ENCODE measurements around the gene ACOXL. TPM values are rescaled to one million over a fixed set of nuclear protein-coding genes. Genes with fewer than 3 reads are reported as not detected.

Gene ACOXL
- polyA plus RNA-seq, 4 donors = 0.45 to 0.93 (median 0.73) TPM

DNA sequence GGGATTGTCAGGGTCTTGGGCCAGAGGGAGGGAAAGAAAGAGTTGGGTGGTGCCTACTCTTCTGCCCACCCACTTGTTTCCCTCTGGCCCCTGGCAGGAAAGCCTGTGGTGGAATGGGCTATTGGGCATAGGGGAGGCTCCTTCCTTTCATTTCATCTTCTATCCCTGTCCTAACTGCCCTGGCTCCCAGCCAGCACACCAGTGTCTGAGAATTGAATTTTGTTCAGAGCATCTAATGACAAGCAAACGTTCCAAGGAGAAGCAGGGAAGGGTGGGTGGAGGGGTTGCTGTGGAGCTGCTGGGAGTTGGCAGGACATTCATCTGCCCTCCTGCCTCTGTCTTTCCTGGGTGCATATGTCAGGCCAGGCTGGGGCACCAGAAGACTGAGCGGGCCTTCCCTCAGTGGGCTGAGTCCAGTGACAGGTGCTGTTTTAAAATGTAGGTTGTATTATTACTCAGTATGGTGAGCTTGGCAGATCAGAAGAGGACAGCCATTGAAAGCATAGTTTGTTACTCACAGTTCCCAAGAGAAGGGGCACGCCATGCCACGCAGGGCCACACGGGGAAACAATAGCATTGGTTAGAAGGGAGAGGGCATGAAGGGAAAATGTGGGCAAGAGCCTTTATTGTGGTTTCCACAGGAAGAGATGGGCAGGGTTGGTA, 171.9 kb downstream of the ACOXL start:
- no peak for DNase-seq (ENCODE audit: low read depth in 4 of 4, low spot score in 3 of 4)

DNA sequence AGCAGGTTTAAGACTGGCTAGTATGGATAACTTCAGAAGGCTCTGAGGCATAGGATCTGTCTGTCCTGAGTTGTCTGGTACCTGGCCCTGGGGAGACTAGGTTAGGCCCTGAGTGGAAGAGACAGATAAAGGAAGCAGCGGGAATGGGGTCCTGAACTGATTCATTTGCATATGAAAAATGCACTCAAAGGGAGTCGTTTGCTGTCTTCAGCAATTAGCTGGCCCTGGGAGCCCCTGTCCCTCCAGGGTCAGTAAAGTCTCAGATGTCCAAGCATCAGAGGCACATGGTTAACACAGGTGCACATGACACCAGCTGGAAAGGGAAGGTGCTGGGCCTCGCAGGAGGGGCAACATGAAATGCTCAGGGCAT, 172.4 kb downstream of the ACOXL start:
- DNase-seq (ENCODE audit: low read depth in 4 of 4, low spot score in 3 of 4) = no peak

DNA sequence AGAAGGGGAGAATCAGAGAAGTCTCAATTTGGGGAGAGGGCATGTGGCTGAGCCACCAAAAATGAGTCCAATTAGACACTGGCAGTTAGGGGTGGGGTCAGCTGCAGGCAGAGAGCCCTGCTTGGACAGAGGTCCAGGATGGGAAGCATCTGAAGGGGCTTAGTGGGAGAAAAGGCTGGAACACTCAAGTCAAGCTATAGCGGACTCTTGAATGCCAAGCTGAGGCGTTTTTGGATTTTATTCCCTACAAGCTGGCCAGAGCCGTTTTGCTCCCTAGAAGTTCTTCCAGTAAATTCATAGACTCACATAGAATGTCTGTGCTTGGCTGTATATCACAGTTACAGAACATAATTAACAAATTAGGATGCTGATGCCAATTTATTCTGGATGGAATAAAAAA, 172.8 kb downstream of the ACOXL start:
- DNase-seq (ENCODE audit: low read depth in 4 of 4, low spot score in 3 of 4) = no peak

- no peak for DNase-seq (ENCODE audit: low read depth in 4 of 4, low spot score in 3 of 4)
Observed at GRCh38 chr2:110906613-110907298, 174.4 kb downstream of the ACOXL start.

- DNase-seq (ENCODE audit: low read depth in 4 of 4, low spot score in 3 of 4) = no peak
Observed at GRCh38 chr2:110909501-110909900, 177.1 kb downstream of the ACOXL start.

GRCh38 chr2:110910423-110910822, 178.1 kb downstream of the ACOXL start:
- no peak for DNase-seq (ENCODE audit: low read depth in 4 of 4, low spot score in 3 of 4)

GRCh38 chr2:110919738-110920137, 187.4 kb downstream of the ACOXL start:
- DNase-seq (ENCODE audit: low read depth in 4 of 4, low spot score in 3 of 4) = no peak

- no peak for DNase-seq (ENCODE audit: low read depth in 4 of 4, low spot score in 3 of 4)
Observed at GRCh38 chr2:110925479-110925878, 193.1 kb downstream of the ACOXL start.

DNA sequence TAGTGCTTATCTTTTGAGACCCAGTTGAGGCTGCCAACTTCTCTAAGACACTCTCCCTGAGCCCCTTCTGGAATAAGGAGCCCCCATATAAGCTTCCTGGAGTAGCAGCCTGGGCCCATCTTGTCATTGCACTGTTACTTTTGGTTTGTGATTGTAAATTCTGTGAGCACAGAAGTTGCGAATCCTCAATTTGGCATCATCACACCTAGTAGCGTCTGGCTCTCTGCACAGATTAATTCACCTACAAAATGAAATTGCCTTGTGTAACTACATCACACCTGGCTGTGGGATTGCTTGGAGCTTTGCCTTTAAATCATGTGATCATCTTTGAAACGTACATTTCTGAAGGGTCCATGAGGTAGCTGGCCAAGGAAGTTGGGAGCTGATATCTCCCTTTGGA, 195.2 kb downstream of the ACOXL start:
- DNase-seq (ENCODE audit: low read depth in 4 of 4, low spot score in 3 of 4) = no peak

- no peak for DNase-seq (ENCODE audit: low read depth in 4 of 4, low spot score in 3 of 4)
Observed at GRCh38 chr2:110929528-110929927, 197.2 kb downstream of the ACOXL start.

DNA sequence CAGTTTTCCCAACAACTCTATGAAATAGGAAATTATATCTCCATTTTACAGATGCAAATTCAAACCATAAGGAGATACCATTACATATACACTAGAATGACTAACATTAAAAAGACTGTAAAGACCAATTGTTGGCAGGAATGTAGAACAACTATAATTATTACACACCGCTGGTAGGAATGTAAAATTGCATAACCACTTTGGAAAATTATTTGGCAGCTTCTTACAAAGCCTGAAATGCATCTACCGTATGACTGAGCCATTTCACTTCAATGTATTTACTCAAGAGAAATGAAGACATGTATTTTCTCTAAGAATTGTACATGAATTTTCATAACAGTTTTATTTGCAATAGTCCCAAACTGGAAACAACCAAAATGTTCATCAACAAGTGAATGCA, 199.3 kb downstream of the ACOXL start:
- no peak for DNase-seq (ENCODE audit: low read depth in 4 of 4, low spot score in 3 of 4)

GRCh38 chr2:110933420-110933819, 201.0 kb downstream of the ACOXL start:
- DNase-seq (ENCODE audit: low read depth in 4 of 4, low spot score in 3 of 4) = no peak

GRCh38 chr2:110934948-110935347, 202.6 kb downstream of the ACOXL start:
- DNase-seq (ENCODE audit: low read depth in 4 of 4, low spot score in 3 of 4) = no peak

- no peak for DNase-seq (ENCODE audit: low read depth in 4 of 4, low spot score in 3 of 4)
Observed at GRCh38 chr2:110940376-110940910, 208.1 kb downstream of the ACOXL start.

- DNase-seq (ENCODE audit: low read depth in 4 of 4, low spot score in 3 of 4) = no peak
Observed at GRCh38 chr2:110941226-110941625, 208.9 kb downstream of the ACOXL start.

GRCh38 chr2:110943070-110943634, 210.8 kb downstream of the ACOXL start:
- DNase-seq (ENCODE audit: low read depth in 4 of 4, low spot score in 3 of 4) = no peak

GRCh38 chr2:110946902-110947301, 214.5 kb downstream of the ACOXL start:
- no peak for DNase-seq (ENCODE audit: low read depth in 4 of 4, low spot score in 3 of 4)

DNA sequence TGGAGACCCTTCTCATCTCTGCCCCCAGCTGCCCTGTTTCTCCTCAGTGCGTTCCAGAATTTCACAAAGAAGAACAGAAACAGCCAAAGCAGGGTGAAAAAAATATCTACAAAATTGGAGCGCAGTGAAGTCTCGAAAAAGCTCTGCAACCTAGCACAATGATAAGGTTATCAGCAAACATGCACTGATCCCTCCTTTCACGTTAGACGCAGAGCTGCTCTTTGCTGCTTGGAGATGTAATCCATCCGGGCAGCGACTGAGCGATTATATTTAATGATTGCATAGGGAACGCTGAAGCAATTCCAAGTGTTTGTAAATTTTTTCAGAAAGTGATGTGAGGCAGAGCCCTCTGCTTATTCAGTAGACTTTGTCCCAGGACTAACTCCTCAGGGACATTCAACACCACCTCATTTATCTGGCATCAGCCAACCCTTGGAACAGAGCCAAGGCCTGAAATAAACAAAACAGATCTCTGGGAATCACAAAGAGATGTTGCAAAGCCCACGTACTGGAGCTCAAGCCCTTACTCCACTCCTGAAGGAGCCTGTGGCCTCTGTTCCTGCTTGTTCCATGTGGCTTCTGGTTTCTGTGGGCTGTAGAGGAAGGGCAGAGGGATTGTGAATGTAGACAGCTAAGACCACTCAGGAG, 215.8 kb downstream of the ACOXL start:
- DNase-seq (ENCODE audit: low read depth in 4 of 4, low spot score in 3 of 4) = no peak

DNA sequence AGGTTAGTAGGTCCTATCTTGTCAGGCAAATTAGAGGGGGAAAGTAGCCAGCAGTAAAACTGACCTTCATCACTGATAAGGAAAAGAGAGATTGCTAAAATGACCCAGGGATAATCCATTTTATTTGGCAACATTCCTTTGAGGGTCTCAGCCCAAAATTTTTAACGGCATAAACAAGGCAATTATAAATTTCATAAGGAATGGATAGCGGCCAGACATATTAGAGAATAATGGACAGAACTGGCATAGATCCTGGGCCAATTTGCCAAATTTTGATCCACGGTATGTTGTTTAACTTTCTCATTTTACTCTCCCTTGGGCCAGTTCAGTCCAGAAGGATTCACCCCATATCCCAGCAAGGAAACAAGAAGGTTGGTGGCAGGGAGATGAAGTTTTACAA, 217.9 kb downstream of the ACOXL start:
- DNase-seq (ENCODE audit: low read depth in 4 of 4, low spot score in 3 of 4) = no peak

- no peak for DNase-seq (ENCODE audit: low read depth in 4 of 4, low spot score in 3 of 4)
Observed at GRCh38 chr2:110955045-110955444, 222.7 kb downstream of the ACOXL start.

DNA sequence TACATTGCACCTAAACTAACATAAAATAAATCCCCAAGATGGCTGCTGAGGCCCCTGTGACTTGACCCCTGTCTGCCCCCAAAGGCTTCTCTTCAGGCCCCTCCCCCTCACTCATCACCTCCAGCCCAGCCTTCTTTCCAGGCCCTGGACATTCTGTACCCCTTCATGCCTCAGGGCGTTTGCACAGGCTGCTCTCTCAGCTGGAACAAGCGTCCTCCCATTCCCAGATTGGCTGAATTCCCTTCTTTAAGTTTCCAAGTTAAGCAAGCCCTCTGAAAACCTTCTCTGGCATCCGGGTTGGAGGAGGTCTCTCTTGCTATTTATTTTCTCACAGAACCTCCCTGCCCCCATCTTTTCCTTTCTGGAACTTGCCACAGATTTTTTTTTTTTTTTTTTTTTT, 223.2 kb downstream of the ACOXL start:
- no peak for DNase-seq (ENCODE audit: low read depth in 4 of 4, low spot score in 3 of 4)
